ENCODE measurements around the gene IRF2BP1. TPM values are rescaled to one million over a fixed set of nuclear protein-coding genes. Genes with fewer than 3 reads are reported as not detected.

Gene IRF2BP1
- total RNA-seq, 3 donors from 2014 or later: 19.0 to 33.7 (median 19.8) TPM

GRCh38 chr19:45847663-45848062 lies 38.3 kb downstream of the IRF2BP1 start:
- ATAC-seq (no peak), DNase-seq (peak in 1 of 3 donors; percentile 7)
- Histone ChIP-seq H3K36me3 (ENCODE audit: low read depth) (no peaks in the 10 kb centered on the region), H3K4me1 (ENCODE audit: low read depth) (no peaks in the 10 kb centered on the region), H3K4me3 (no peak overlapping the region), H3K9me3 (no peaks in the 10 kb centered on the region)
- TF ChIP-seq CTCF (IDR thresholded peaks at IDR 0.05): no peak
- intact Hi-C loops (cut with DNase I, micrococcal nuclease): no loop called here

- no peak for TF ChIP-seq CTCF (IDR thresholded peaks at IDR 0.05)
- H3K9me3 ChIP-seq: no peaks in the 10 kb centered on the region
- ATAC-seq (no peak), DNase-seq (peak in 1 of 3 donors; percentile 7)
- H3K4me3 ChIP-seq: no peak overlapping the region
- H3K36me3 ChIP-seq (ENCODE audit: low read depth): peaks cover 11% of the 10 kb centered on the region
- intact Hi-C loops (cut with DNase I, micrococcal nuclease): no loop called here
- no peaks in the 10 kb centered on the region for H3K4me1 ChIP-seq (ENCODE audit: low read depth)
These were observed 43.7 kb downstream of the IRF2BP1 start for GRCh38 chr19:45842198-45842597.

- H3K36me3 ChIP-seq (ENCODE audit: low read depth): peaks cover 23% of the 10 kb centered on the region
- no peaks in the 10 kb centered on the region for H3K4me1 ChIP-seq (ENCODE audit: low read depth)
- no peak for TF ChIP-seq CTCF (IDR thresholded peaks at IDR 0.05)
- ATAC-seq (no peak), DNase-seq (peak in 1 of 3 donors; percentile 4)
- no peak overlapping the region for H3K4me3 ChIP-seq
- intact Hi-C loops (cut with DNase I, micrococcal nuclease): no loop called here
- no peaks in the 10 kb centered on the region for H3K9me3 ChIP-seq
These were observed 51.0 kb downstream of the IRF2BP1 start for GRCh38 chr19:45834970-45835369.

Other genes with a start within 250 kb of the IRF2BP1 start
- 100 to 1,000 TPM in 1 of 3 donors, 10 to 100 TPM in 2; 59.9 to 119 (median 79.1) TPM for gene EML2, start 246.7 kb downstream of the IRF2BP1 start, total RNA-seq
- gene GIPR, start 217.9 kb downstream of the IRF2BP1 start, total RNA-seq: 10 to 100 TPM in 2 of 3 donors, 1 to 10 TPM in 1; 6.8 to 19.4 (median 14.2) TPM
- 100 to 1,000 TPM; 201 to 270 (median 230) TPM for gene SNRPD2, start 194.2 kb downstream of the IRF2BP1 start, total RNA-seq
- gene QPCTL, start 193.5 kb downstream of the IRF2BP1 start, total RNA-seq: 1 to 10 TPM; 8.2 to 8.9 (median 8.3) TPM
- 10 to 100 TPM; 30.1 to 34.0 (median 32.3) TPM for gene FBXO46, start 155.2 kb downstream of the IRF2BP1 start, total RNA-seq
- not detected for gene MEIOSIN, start 152.7 kb downstream of the IRF2BP1 start, total RNA-seq
- 10 to 100 TPM in 2 of 3 donors, 1 to 10 TPM in 1; 9.6 to 35.6 (median 11.1) TPM for gene SIX5, start 116.9 kb downstream of the IRF2BP1 start, total RNA-seq
- 100 to 1,000 TPM in 1 of 3 donors, 10 to 100 TPM in 2; 23.9 to 123 (median 33.9) TPM for gene DMPK, start 103.7 kb downstream of the IRF2BP1 start, total RNA-seq
- gene DMWD, start 93.3 kb downstream of the IRF2BP1 start, total RNA-seq: 10 to 100 TPM; 33.2 to 67.1 (median 43.7) TPM
- under 1 TPM; 0.16 to 0.24 (median 0.20) TPM for gene RSPH6A, start 70.8 kb downstream of the IRF2BP1 start, total RNA-seq
- 10 to 100 TPM; 61.1 to 67.4 (median 65.9) TPM for gene SYMPK, start 23.0 kb downstream of the IRF2BP1 start, total RNA-seq
- 10 to 100 TPM; 14.1 to 33.7 (median 32.9) TPM for gene FOXA3, start 21.8 kb downstream of the IRF2BP1 start, total RNA-seq
- gene MYPOP, start 16.5 kb upstream of the IRF2BP1 start, total RNA-seq: 10 to 100 TPM in 2 of 3 donors, 1 to 10 TPM in 1; 9.2 to 13.7 (median 10.2) TPM
- not detected for gene NANOS2, start 28.6 kb upstream of the IRF2BP1 start, total RNA-seq
- gene NOVA2, start 87.7 kb upstream of the IRF2BP1 start, total RNA-seq: 1 to 10 TPM in 2 of 3 donors, under 1 TPM in 1; 0.55 to 3.0 (median 1.3) TPM
- gene CCDC61, start 109.3 kb upstream of the IRF2BP1 start, total RNA-seq: 10 to 100 TPM; 16.5 to 25.0 (median 17.6) TPM
- gene PGLYRP1, start 136.9 kb upstream of the IRF2BP1 start, total RNA-seq: not detected
- not detected for gene IGFL4, start 154.9 kb upstream of the IRF2BP1 start, total RNA-seq
- not detected for gene IGFL3, start 238.5 kb upstream of the IRF2BP1 start, total RNA-seq

Data from mucosa of descending colon (tissue), 3 donors.